H1 (cell line): ENCODE results near the gene PPP3CB. TPM values are rescaled to one million over a fixed set of nuclear protein-coding genes. Genes with fewer than 3 reads are reported as not detected.

ENCODE experiments used
- CTCF ChIA-PET: fragments of 300-600 bp; sonication (Branson Sonifier 250); formaldehyde crosslinking; loops from one replicate; lab custom pipeline; 2021; ENCODE audit not compliant: partially characterized antibody; lab: Charles Lee
- POLR2A ChIA-PET: fragments of 300-600 bp; sonication (Branson Sonifier 250); formaldehyde crosslinking; loops from one replicate; lab custom pipeline; 2021; ENCODE audit warnings: inconsistent platforms; ENCODE audit not compliant: partially characterized antibody; lab: Charles Lee
- DNase-seq, 2 experiments: peaks; one replicate each; pipeline versions ENCODE4 v3.0.0 to v3.0.0-alpha.2; 2010 to 2022; ENCODE audit warnings: low spot score in 2 of 2, low read depth in 1 of 2, mixed read lengths in 1 of 2
- FAIRE-seq: peaks from 2 replicates; lab custom pipeline; 2011; peaks lifted over from hg19 to GRCh38; lab: Jason Lieb, UNC
- H2AFZ ChIP-seq: 2 replicates; pipeline ENCODE4 v1.8.1; 2012; ENCODE audit warnings: low read length, inconsistent platforms
- H2AK5ac ChIP-seq: 2 replicates; pipeline ENCODE4 v1.6.1; 2013; ENCODE audit warnings: low read depth, low read length
- H2BK120ac ChIP-seq: replicated peaks from 2 replicates; pipeline ENCODE3; 2013; ENCODE audit warnings: low read depth, low read length, inconsistent platforms
- H2BK12ac ChIP-seq: 2 replicates; pipeline ENCODE4 v1.6.1; 2013; ENCODE audit warnings: low read depth, low read length
- H2BK15ac ChIP-seq: 2 replicates; pipeline ENCODE4 v1.6.1; 2013; ENCODE audit warnings: low read length
- H2BK20ac ChIP-seq: 2 replicates; pipeline ENCODE4 v1.6.1; 2013; ENCODE audit warnings: low read length
- H2BK5ac ChIP-seq: 2 replicates; pipeline ENCODE4 v1.6.1; 2013; ENCODE audit warnings: low read depth, low read length
- H3K14ac ChIP-seq: 2 replicates; pipeline ENCODE4 v1.6.1; 2013; ENCODE audit warnings: inconsistent platforms; ENCODE audit not compliant: insufficient read length
- H3K18ac ChIP-seq: 2 replicates; pipeline ENCODE4 v1.6.1; 2013; ENCODE audit warnings: low read length; ENCODE audit errors: extremely low read depth
- H3K23ac ChIP-seq: 2 replicates; pipeline ENCODE4 v1.6.1; 2013; ENCODE audit warnings: inconsistent platforms; ENCODE audit not compliant: insufficient read length
- H3K23me2 ChIP-seq: 2 replicates; pipeline ENCODE4 v1.6.1; 2013; ENCODE audit warnings: low read depth, low read length
- H3K27ac ChIP-seq: 2 replicates; pipeline ENCODE4 v1.6.1; 2011; ENCODE audit warnings: low read depth, low read length, inconsistent platforms
- H3K27me3 ChIP-seq, 4 experiments: replicated peaks in 1 of 4; 1 replicate in 1 of 4; 2 replicates in 3 of 4; pipeline versions ENCODE4 v1.6.1 to v1.8.1; 2011 to 2013; ENCODE audit warnings: low read length in 3 of 4, mild to moderate bottlenecking in 3 of 4, inconsistent platforms in 2 of 4, mixed read lengths in 2 of 4, moderate library complexity in 1 of 4; ENCODE audit not compliant: control insufficient read depth in 3 of 4, insufficient read depth in 3 of 4; ENCODE audit errors: extremely low read depth in 1 of 4
- H3K36me3 ChIP-seq, 4 experiments: 2 replicates each; pipeline versions ENCODE4 v1.6.1 to v1.8.1; 2011 to 2013; ENCODE audit warnings: mild to moderate bottlenecking in 4 of 4, low read length in 3 of 4, moderate library complexity in 2 of 4, control low read depth in 1 of 4, inconsistent platforms in 1 of 4; ENCODE audit not compliant: insufficient read depth in 4 of 4, control insufficient read depth in 2 of 4
- H3K4ac ChIP-seq: replicated peaks from 2 replicates; pipeline ENCODE3; 2013; ENCODE audit warnings: low read length, low read depth, mixed read lengths, inconsistent platforms; ENCODE audit not compliant: insufficient read length
- H3K4me1 ChIP-seq, 4 experiments: replicated peaks in 1 of 4; 1 replicate in 1 of 4; 2 replicates in 3 of 4; pipeline versions ENCODE4 v1.6.1 to v1.8.1; 2011 to 2013; ENCODE audit warnings: low read length in 3 of 4, inconsistent platforms in 2 of 4, mixed read lengths in 1 of 4; ENCODE audit not compliant: insufficient read depth in 4 of 4, control insufficient read depth in 3 of 4
- H3K4me2 ChIP-seq, 2 experiments: 2 replicates each; pipeline versions ENCODE4 v1.6.1 to v1.8.1; 2011 to 2013; ENCODE audit warnings: low read depth in 2 of 2, low read length in 2 of 2, control low read depth in 1 of 2, inconsistent platforms in 1 of 2, mild to moderate bottlenecking in 1 of 2; ENCODE audit not compliant: insufficient read depth in 1 of 2
- H3K4me3 ChIP-seq, 4 experiments: fragments of 200-600, 300-600 bp in 1 of 4; sonication (generic), shearing (Covaris generic), sonication (Bioruptor Twin) in 1 of 4; 2 replicates each; pipeline versions ENCODE4 v1.5.1 to v1.8.1; 2011 to 2016; ENCODE audit warnings: low read length in 4 of 4, low read depth in 3 of 4, control low read depth in 2 of 4, inconsistent platforms in 2 of 4, mild to moderate bottlenecking in 2 of 4, mixed read lengths in 1 of 4, moderate library complexity in 1 of 4; ENCODE audit not compliant: insufficient read depth in 2 of 4; ENCODE audit errors: extremely low read depth in 1 of 4
- H3K56ac ChIP-seq: replicated peaks from 2 replicates; pipeline ENCODE3; 2013; ENCODE audit warnings: low read depth, mild to moderate bottlenecking, mixed read lengths, low read length, inconsistent platforms; ENCODE audit not compliant: insufficient read length
- H3K79me1 ChIP-seq: 2 replicates; pipeline ENCODE4 v1.6.1; 2013; ENCODE audit warnings: low read depth, low read length, control low read depth
- H3K79me2 ChIP-seq, 2 experiments: 2 replicates each; pipeline versions ENCODE4 v1.6.1 to v1.8.1; 2012 to 2013; ENCODE audit warnings: low read length in 2 of 2, mild to moderate bottlenecking in 2 of 2, inconsistent platforms in 1 of 2; ENCODE audit not compliant: insufficient read depth in 2 of 2, control insufficient read depth in 1 of 2
- H3K9ac ChIP-seq, 4 experiments: replicated peaks in 1 of 4; 1 replicate in 1 of 4; 2 replicates in 3 of 4; pipeline versions ENCODE4 v1.6.1 to v1.8.1; 2011 to 2013; ENCODE audit warnings: low read depth in 3 of 4, low read length in 3 of 4, control low read depth in 2 of 4, mild to moderate bottlenecking in 2 of 4, moderate library complexity in 2 of 4, inconsistent platforms in 1 of 4; ENCODE audit errors: extremely low read depth in 1 of 4
- H3K9me3 ChIP-seq, 2 experiments: 2 replicates each; pipeline versions ENCODE4 v1.6.1 to v1.8.1; 2012 to 2013; ENCODE audit warnings: mild to moderate bottlenecking in 2 of 2, moderate library complexity in 2 of 2, control low read depth in 1 of 2, inconsistent platforms in 1 of 2, low read depth in 1 of 2, low read length in 1 of 2, mixed read lengths in 1 of 2; ENCODE audit not compliant: insufficient read depth in 2 of 2
- H4K20me1 ChIP-seq, 2 experiments: replicated peaks in 1 of 2; 2 replicates each; pipeline versions ENCODE3 to v1.8.1; 2011 to 2013; ENCODE audit warnings: inconsistent platforms in 2 of 2, low read length in 2 of 2, mild to moderate bottlenecking in 1 of 2; ENCODE audit not compliant: insufficient read depth in 2 of 2, control insufficient read depth in 1 of 2
- H4K5ac ChIP-seq: 2 replicates; pipeline ENCODE4 v1.6.1; 2013; ENCODE audit warnings: low read length, low read depth, mixed read lengths, inconsistent platforms; ENCODE audit not compliant: insufficient read length
- H4K8ac ChIP-seq: 2 replicates; pipeline ENCODE4 v1.8.0; 2013; ENCODE audit warnings: mild to moderate bottlenecking, moderate library complexity, low read length, inconsistent platforms; ENCODE audit not compliant: insufficient read depth; ENCODE audit errors: extremely low read depth
- H4K91ac ChIP-seq: replicated peaks from 2 replicates; pipeline ENCODE3; 2013; ENCODE audit warnings: low read length, mixed read lengths, inconsistent platforms; ENCODE audit not compliant: insufficient read length
- CEBPB ChIP-seq: IDR thresholded peaks from 2 replicates; pipeline ENCODE4 v1.6.1; 2012; ENCODE audit warnings: low read depth, low read length
- CHD2 ChIP-seq: IDR thresholded peaks from 2 replicates; pipeline ENCODE4 v1.6.1; 2012; ENCODE audit warnings: low read length, improper control_type of control experiment
- POLR2AphosphoS5 ChIP-seq: IDR thresholded peaks from 2 replicates; pipeline ENCODE4 v1.6.1; 2011; ENCODE audit warnings: low read depth, low read length
- SIN3A ChIP-seq, 2 experiments: IDR thresholded peaks in 1 of 2; conservative IDR thresholded peaks in 1 of 2; 2 replicates each; pipeline ENCODE4 v1.6.1; 2011 to 2012; ENCODE audit warnings: low read length in 2 of 2, improper control_type of control experiment in 1 of 2, low read depth in 1 of 2, mild to moderate bottlenecking in 1 of 2
- TAF1 ChIP-seq: IDR thresholded peaks from 2 replicates; pipeline ENCODE4 v1.6.1; 2011; ENCODE audit warnings: mild to moderate bottlenecking, low read depth, low read length
- TAF7 ChIP-seq: optimal IDR thresholded peaks from 2 replicates; pipeline ENCODE3; 2011; ENCODE audit warnings: low read depth, mild to moderate bottlenecking, inconsistent platforms, low read length, moderate library complexity, borderline replicate concordance
- WGBS, 2 experiments: shearing (Covaris generic) in 1 of 2; methylation state at CpG; one replicate each; pipeline versions ENCODE4 v1.1.6 to v1.1.7; 2013 to 2015; ENCODE audit warnings: low lambda C conversion rate in 2 of 2, mixed read lengths in 2 of 2, inconsistent platforms in 1 of 2, low coverage in 1 of 2, missing lambda C conversion rate in 1 of 2; ENCODE audit not compliant: insufficient replicate concordance in 2 of 2, insufficient coverage in 1 of 2, insufficient read length in 1 of 2; ENCODE audit errors: extremely low coverage in 1 of 2, missing lambda C conversion rate in 1 of 2; 5-methylcytosine and 5-hydroxymethylcytosine counted together
- polyA plus RNA-seq, 7 experiments: library from polyadenylated mRNA; depleted of rRNA in 3 of 7; stranded (reverse) in 5 of 7; unstranded in 2 of 7; fragments of >200 nt in 5 of 7; fragments of 200-250 nt in 2 of 7; gene quantifications; 1 replicate in 5 of 7; 2 replicates in 1 of 7; 4 replicates in 1 of 7; pipeline versions ENCODE4 v1.2.1 to v1.2.3, GENCODE V29; 2011 to 2013; ENCODE audit warnings: missing spikeins in 2 of 7, mixed read lengths in 2 of 7
- total RNA-seq: library from RNA; stranded (reverse); fragmentation: NEBNext Ultra II Directional; extraction: Animal tissue kit (Norgen Biotek cat#: 25700); gene quantifications from 2 replicates; pipeline ENCODE4 v1.2.1, GENCODE V29; 2021

PPP3CB gene
- total and polyA plus RNA-seq, 2 of the 8 experiments (the other 6 are each of a cell fraction or from before 2014, with no cell fraction given), result 10.5 to 36.3 TPM

- no peak overlapping the region for H3K14ac ChIP-seq
- no peak overlapping the region for H2AK5ac ChIP-seq
- DNase-seq, result no peak
- no peaks in the 10 kb centered on the region for H3K4me1 ChIP-seq
- H3K9ac ChIP-seq, result no peak overlapping the region; a peak in 1 of 7 replicates
- H3K4me2 ChIP-seq, result no peak overlapping the region
- no peak overlapping the region for H4K8ac ChIP-seq
- H2BK5ac ChIP-seq, result no peak overlapping the region
- no peaks in the 10 kb centered on the region for H4K20me1 ChIP-seq
- H3K79me2 ChIP-seq, result no peaks in the 10 kb centered on the region
- H2BK20ac ChIP-seq, result no peak overlapping the region
- ChIA-PET POLR2A (interaction anchor here (1.1 to 1.2 kb wide), 2 partner anchors 109 to 213 kb away, joined by 3 read pairs; no protein-coding TSS in a partner anchor), CTCF (interaction anchor here (1.1 to 2.7 kb wide), 3 partner anchors 12 to 127 kb away, joined by 4 to 12 read pairs (median 11); partner anchors contain the start of gene MYOZ1)
- FAIRE-seq, result no peak
- H3K4ac ChIP-seq, result no peak overlapping the region
- WGBS, 2 experiments, result 90% methylated on average over 4 of the region's 4 CpGs; no CpG with 5 or more reads in 1 of the 2 experiments
- H3K27ac ChIP-seq, result no peak overlapping the region
- H2AFZ ChIP-seq, result no peak overlapping the region
- H4K5ac ChIP-seq, result no peak overlapping the region
- H4K91ac ChIP-seq, result no peak overlapping the region
- H3K23ac ChIP-seq, result no peak overlapping the region
- no peaks in the 10 kb centered on the region for H3K9me3 ChIP-seq
- no peak overlapping the region for H2BK120ac ChIP-seq
- no peaks in the 10 kb centered on the region for H3K27me3 ChIP-seq
- H2BK12ac ChIP-seq, result no peak overlapping the region
- TF ChIP-seq POLR2AphosphoS5 (no peak), CHD2 (no peak), TAF1 (no peak), SIN3A (conservative IDR thresholded peaks at IDR 0.05 in 1 of 2, IDR thresholded peaks at IDR 0.05 in 1 of 2; ENCODE audit: low read depth in 1 of 2, low read length in 2 of 2) (no peak), CEBPB (no peak), TAF7 (no peak)
- no peaks in the 10 kb centered on the region for H3K79me1 ChIP-seq
- H3K18ac ChIP-seq, result no peak overlapping the region
- no peak overlapping the region for H2BK15ac ChIP-seq
- no peak overlapping the region for H3K56ac ChIP-seq
- H3K23me2 ChIP-seq, result no peaks in the 10 kb centered on the region
- no peak overlapping the region for H3K4me3 ChIP-seq
- peaks cover 17 to 51% (median 48%) of the 10 kb centered on the region in 4 experiments; a peak in 7 of 8 replicates for H3K36me3 ChIP-seq
These were observed 21.5 kb upstream of the PPP3CB start for GRCh38 chr10:73517166-73517888.
